ENCODE results near the gene ALOX12B. TPM values are rescaled to one million over a fixed set of nuclear protein-coding genes. Genes with fewer than 3 reads are reported as not detected.
A peak's percentile ranks its signal among the peaks of the same experiment; 100 is the strongest.

ALOX12B gene
- total and polyA plus RNA-seq, 2 experiments from 2014 or later = 0.16 to 1.4 TPM

GRCh38 chr17:8118769-8119580, 31.5 kb upstream of the ALOX12B start (continued):
- TF ChIP-seq STAT1 (IDR thresholded peaks at IDR 0.05; ENCODE audit: unreplicated experiment) (no peak), POLR2AphosphoS5 (IDR thresholded peaks at IDR 0.05; ENCODE audit: low read depth) (no peak)

GRCh38 chr17:8117980-8118768, 30.7 kb upstream of the ALOX12B start, which contains the start of gene ALOXE3:
Gene ALOXE3, minus strand, starts transcription at chr17:8118514. Its CDS starts 524 bp downstream, at chr17:8117990.
- peak within 1 kb of the TSS; percentile 75 for H3K4me2 ChIP-seq
- Mint-ChIP-seq H3K4me3 (peak within 1 kb of the TSS; percentile 83), H3K9me3 (peaks cover 17% of the 10 kb centered on the region), H3K4me1 (peaks cover 9% of the 10 kb centered on the region; the same call in 2 of the 3 replicates), H3K27me3 (ENCODE audit: insufficient read depth, low read depth, poor library complexity) (peaks cover 85% of the 10 kb centered on the region), H3K36me3 (ENCODE audit: low read depth) (peaks cover 13% of the 10 kb centered on the region), H3K27ac (peak within 1 kb of the TSS; percentile 83; the same call in 1 of the 2 replicates)
- peaks cover 7% of the 10 kb centered on the region; the same call in 1 of the 2 replicates for H3K4me1 ChIP-seq (ENCODE audit: insufficient read depth)
- 0 out of 2 replicates have a peak, but pooled peaks cover 4% of the 10 kb centered on the region for H3F3A ChIP-seq (replicated peaks; ENCODE audit: low read depth)
- peak; percentile 22 for TF ChIP-seq EZH2 (IDR thresholded peaks at IDR 0.05; ENCODE audit: low read depth, unreplicated experiment)
- TF ChIP-seq ZNF462 (CRISPR knock-in tag; IDR thresholded peaks at IDR 0.05) = no peak
- no peak for TF ChIP-seq CREB1 (CRISPR knock-in tag; IDR thresholded peaks at IDR 0.05; ENCODE audit: low read depth)
- no peak for TF ChIP-seq POLR2AphosphoS5 (IDR thresholded peaks at IDR 0.05; ENCODE audit: low read depth)
- TF ChIP-seq ETS1 (IDR thresholded peaks at IDR 0.05) = no peak
- TF ChIP-seq ZNF114 (CRISPR knock-in tag; IDR thresholded peaks at IDR 0.05) = no peak
- TF ChIP-seq EZH2phosphoT487 (IDR thresholded peaks at IDR 0.05; ENCODE audit: unreplicated experiment) = no peak
- no peak for TF ChIP-seq REST (IDR thresholded peaks at IDR 0.05; ENCODE audit: unreplicated experiment)
- no peak for TF ChIP-seq STAT1 (IDR thresholded peaks at IDR 0.05; ENCODE audit: unreplicated experiment)
- H3K79me2 ChIP-seq (replicated peaks; ENCODE audit: insufficient read depth) = no peaks in the 10 kb centered on the region
- peaks cover 69% of the 10 kb centered on the region for H3K27me3 ChIP-seq (ENCODE audit: insufficient read depth)
- H2AFZ ChIP-seq = peak within 1 kb of the TSS; percentile 98
- no peaks in the 10 kb centered on the region for H3K36me3 ChIP-seq (ENCODE audit: insufficient read depth)
- ATAC-seq (peak; percentile 1), DNase-seq (ENCODE audit: low spot score) (peak; percentile 59)
- no peaks in the 10 kb centered on the region for H3K9me2 ChIP-seq (ENCODE audit: insufficient read depth)
- H3K27ac ChIP-seq (ENCODE audit: low read depth) = no peak within 1 kb of the TSS
- H4K20me1 ChIP-seq (replicated peaks; ENCODE audit: insufficient read depth) = no peaks in the 10 kb centered on the region
- peak within 1 kb of the TSS; percentile 66 for H3K4me3 ChIP-seq

Measured in GM23338 (cell line).